ENCODE results near the gene EDN2. TPM values are rescaled to one million over a fixed set of nuclear protein-coding genes. Genes with fewer than 3 reads are reported as not detected.

Gene EDN2
- total RNA-seq, 1 donor from 2014 or later, result not detected

- Mint-ChIP-seq H3K4me3 (no peak overlapping the region), H3K9me3 (peaks cover 7% of the 10 kb centered on the region), H3K4me1 (peaks cover 34% of the 10 kb centered on the region), H3K36me3 (ENCODE audit: low read depth) (no peaks in the 10 kb centered on the region), H3K27me3 (ENCODE audit: low read depth) (no peaks in the 10 kb centered on the region), H3K27ac (ENCODE audit: unreplicated experiment) (no peak overlapping the region)
- no peak for DNase-seq (ENCODE audit: low read depth, low spot score)
- TF ChIP-seq, protein P1, sequence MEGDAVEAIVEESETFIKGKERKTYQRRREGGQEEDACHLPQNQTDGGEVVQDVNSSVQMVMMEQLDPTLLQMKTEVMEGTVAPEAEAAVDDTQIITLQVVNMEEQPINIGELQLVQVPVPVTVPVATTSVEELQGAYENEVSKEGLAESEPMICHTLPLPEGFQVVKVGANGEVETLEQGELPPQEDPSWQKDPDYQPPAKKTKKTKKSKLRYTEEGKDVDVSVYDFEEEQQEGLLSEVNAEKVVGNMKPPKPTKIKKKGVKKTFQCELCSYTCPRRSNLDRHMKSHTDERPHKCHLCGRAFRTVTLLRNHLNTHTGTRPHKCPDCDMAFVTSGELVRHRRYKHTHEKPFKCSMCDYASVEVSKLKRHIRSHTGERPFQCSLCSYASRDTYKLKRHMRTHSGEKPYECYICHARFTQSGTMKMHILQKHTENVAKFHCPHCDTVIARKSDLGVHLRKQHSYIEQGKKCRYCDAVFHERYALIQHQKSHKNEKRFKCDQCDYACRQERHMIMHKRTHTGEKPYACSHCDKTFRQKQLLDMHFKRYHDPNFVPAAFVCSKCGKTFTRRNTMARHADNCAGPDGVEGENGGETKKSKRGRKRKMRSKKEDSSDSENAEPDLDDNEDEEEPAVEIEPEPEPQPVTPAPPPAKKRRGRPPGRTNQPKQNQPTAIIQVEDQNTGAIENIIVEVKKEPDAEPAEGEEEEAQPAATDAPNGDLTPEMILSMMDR (conservative IDR thresholded peaks at IDR 0.05), result no peak
These were observed 9.3 kb upstream of the EDN2 start for GRCh38 chr1:41493626-41494350.

GRCh38 chr1:41493117-41493536 lies 8.6 kb upstream of the EDN2 start:
- H3K4me1 Mint-ChIP-seq, result peaks cover 34% of the 10 kb centered on the region
- peaks cover 7% of the 10 kb centered on the region for H3K9me3 Mint-ChIP-seq
- no peak overlapping the region for H3K27ac Mint-ChIP-seq (ENCODE audit: unreplicated experiment)
- no peaks in the 10 kb centered on the region for H3K36me3 Mint-ChIP-seq (ENCODE audit: low read depth)
- no peak overlapping the region for H3K4me3 Mint-ChIP-seq
- H3K27me3 Mint-ChIP-seq (ENCODE audit: low read depth), result no peaks in the 10 kb centered on the region
- no peak for DNase-seq (ENCODE audit: low read depth, low spot score)
- TF ChIP-seq, protein P1 (conservative IDR thresholded peaks at IDR 0.05), result no peak

- DNase-seq (ENCODE audit: low read depth, low spot score), result no peak
- Mint-ChIP-seq H3K27ac (ENCODE audit: unreplicated experiment) (no peak overlapping the region), H3K9me3 (peaks cover 7% of the 10 kb centered on the region)
These were observed 7.9 kb upstream of the EDN2 start for GRCh38 chr1:41492341-41492848.

GRCh38 chr1:41490911-41491310 lies 6.4 kb upstream of the EDN2 start:
- Mint-ChIP-seq H3K9me3 (peaks cover 7% of the 10 kb centered on the region), H3K27ac (ENCODE audit: unreplicated experiment) (no peak overlapping the region), H3K27me3 (ENCODE audit: low read depth) (peaks cover 4% of the 10 kb centered on the region), H3K4me3 (no peak overlapping the region), H3K4me1 (peaks cover 49% of the 10 kb centered on the region), H3K36me3 (ENCODE audit: low read depth) (no peaks in the 10 kb centered on the region)
- no peak for DNase-seq (ENCODE audit: low read depth, low spot score)
- TF ChIP-seq, protein P1 (conservative IDR thresholded peaks at IDR 0.05), result no peak

More at GRCh38 chr1:41492341-41492848, 7.9 kb upstream of the EDN2 start:
- TF ChIP-seq, protein P1 (conservative IDR thresholded peaks at IDR 0.05), result peak; percentile 68
- H3K4me3 Mint-ChIP-seq, result peak overlapping the region; percentile 5
- no peaks in the 10 kb centered on the region for H3K27me3 Mint-ChIP-seq (ENCODE audit: low read depth)
- peaks cover 39% of the 10 kb centered on the region for H3K4me1 Mint-ChIP-seq
- H3K36me3 Mint-ChIP-seq (ENCODE audit: low read depth), result no peaks in the 10 kb centered on the region

- Mint-ChIP-seq H3K36me3 (ENCODE audit: low read depth) (no peaks in the 10 kb centered on the region), H3K4me1 (peaks cover 44% of the 10 kb centered on the region), H3K4me3 (no peak overlapping the region), H3K27me3 (ENCODE audit: low read depth) (peaks cover 4% of the 10 kb centered on the region), H3K27ac (ENCODE audit: unreplicated experiment) (no peak overlapping the region), H3K9me3 (peaks cover 7% of the 10 kb centered on the region)
- TF ChIP-seq, protein P1 (conservative IDR thresholded peaks at IDR 0.05), result no peak
- DNase-seq (ENCODE audit: low read depth, low spot score), result no peak
These were observed 5.1 kb upstream of the EDN2 start for GRCh38 chr1:41489561-41489960.

Measured in neural crest cell (in vitro differentiated cells).